ENCODE data around the gene JPT2. TPM values are rescaled to one million over a fixed set of nuclear protein-coding genes. Genes with fewer than 3 reads are reported as not detected.

The JPT2 gene
- total RNA-seq, 1 experiment from 2014 or later: 150 TPM

GRCh38 chr16:1746693-1747195 is 68.7 kb downstream of the JPT2 start (continued):
- TF ChIP-seq RORB (CRISPR knock-in tag; IDR thresholded peaks at IDR 0.05) (no peak), FOXP1 (CRISPR knock-in tag; IDR thresholded peaks at IDR 0.05; ENCODE audit: borderline replicate concordance) (no peak), ATF1 (CRISPR knock-in tag; IDR thresholded peaks at IDR 0.05) (no peak)

- Mint-ChIP-seq H3K4me1 (no peaks in the 10 kb centered on the region), H3K9me3 (no peaks in the 10 kb centered on the region), H3K27ac (no peak overlapping the region), H3K27me3 (ENCODE audit: low read depth) (no peaks in the 10 kb centered on the region), H3K36me3 (peaks cover 12% of the 10 kb centered on the region), H3K4me3 (no peak overlapping the region)
- POLR2A ChIA-PET: no interaction called here
- CTCF ChIA-PET: no interaction called here
- no peak for ATAC-seq
- TF ChIP-seq FOXP4 (CRISPR knock-in tag; IDR thresholded peaks at IDR 0.05) (no peak), TEAD4 (CRISPR knock-in tag; IDR thresholded peaks at IDR 0.05) (no peak), SP1 (CRISPR knock-in tag; conservative IDR thresholded peaks at IDR 0.05) (no peak), JUN (CRISPR knock-in tag; IDR thresholded peaks at IDR 0.05) (no peak), CREM (CRISPR knock-in tag; IDR thresholded peaks at IDR 0.05) (no peak), E2F1 (CRISPR knock-in tag; IDR thresholded peaks at IDR 0.05) (no peak), GTF2I (CRISPR knock-in tag; conservative IDR thresholded peaks at IDR 0.05) (no peak), GABPB1 (CRISPR knock-in tag; IDR thresholded peaks at IDR 0.05) (no peak), ZNF423 (CRISPR knock-in tag; IDR thresholded peaks at IDR 0.05) (no peak), ZNF396 (CRISPR knock-in tag; IDR thresholded peaks at IDR 0.05; ENCODE audit: borderline replicate concordance) (no peak), ELF4 (CRISPR knock-in tag; IDR thresholded peaks at IDR 0.05; ENCODE audit: low read depth) (no peak), ATF3 (CRISPR knock-in tag; conservative IDR thresholded peaks at IDR 0.05) (no peak), FOXJ3 (CRISPR knock-in tag; IDR thresholded peaks at IDR 0.05; ENCODE audit: borderline replicate concordance) (no peak), EMX1 (CRISPR knock-in tag; IDR thresholded peaks at IDR 0.05) (no peak)
- TF ChIP-seq, protein P1, sequence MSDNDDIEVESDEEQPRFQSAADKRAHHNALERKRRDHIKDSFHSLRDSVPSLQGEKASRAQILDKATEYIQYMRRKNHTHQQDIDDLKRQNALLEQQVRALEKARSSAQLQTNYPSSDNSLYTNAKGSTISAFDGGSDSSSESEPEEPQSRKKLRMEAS (CRISPR knock-in tag; IDR thresholded peaks at IDR 0.05): no peak
- TF ChIP-seq, protein P2, sequence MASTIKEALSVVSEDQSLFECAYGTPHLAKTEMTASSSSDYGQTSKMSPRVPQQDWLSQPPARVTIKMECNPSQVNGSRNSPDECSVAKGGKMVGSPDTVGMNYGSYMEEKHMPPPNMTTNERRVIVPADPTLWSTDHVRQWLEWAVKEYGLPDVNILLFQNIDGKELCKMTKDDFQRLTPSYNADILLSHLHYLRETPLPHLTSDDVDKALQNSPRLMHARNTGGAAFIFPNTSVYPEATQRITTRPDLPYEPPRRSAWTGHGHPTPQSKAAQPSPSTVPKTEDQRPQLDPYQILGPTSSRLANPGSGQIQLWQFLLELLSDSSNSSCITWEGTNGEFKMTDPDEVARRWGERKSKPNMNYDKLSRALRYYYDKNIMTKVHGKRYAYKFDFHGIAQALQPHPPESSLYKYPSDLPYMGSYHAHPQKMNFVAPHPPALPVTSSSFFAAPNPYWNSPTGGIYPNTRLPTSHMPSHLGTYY (CRISPR knock-in tag; IDR thresholded peaks at IDR 0.05): no peak
- no peak for DNase-seq (ENCODE audit: low spot score)
Observed at GRCh38 chr16:1747934-1748333, 69.9 kb downstream of the JPT2 start.

DNA sequence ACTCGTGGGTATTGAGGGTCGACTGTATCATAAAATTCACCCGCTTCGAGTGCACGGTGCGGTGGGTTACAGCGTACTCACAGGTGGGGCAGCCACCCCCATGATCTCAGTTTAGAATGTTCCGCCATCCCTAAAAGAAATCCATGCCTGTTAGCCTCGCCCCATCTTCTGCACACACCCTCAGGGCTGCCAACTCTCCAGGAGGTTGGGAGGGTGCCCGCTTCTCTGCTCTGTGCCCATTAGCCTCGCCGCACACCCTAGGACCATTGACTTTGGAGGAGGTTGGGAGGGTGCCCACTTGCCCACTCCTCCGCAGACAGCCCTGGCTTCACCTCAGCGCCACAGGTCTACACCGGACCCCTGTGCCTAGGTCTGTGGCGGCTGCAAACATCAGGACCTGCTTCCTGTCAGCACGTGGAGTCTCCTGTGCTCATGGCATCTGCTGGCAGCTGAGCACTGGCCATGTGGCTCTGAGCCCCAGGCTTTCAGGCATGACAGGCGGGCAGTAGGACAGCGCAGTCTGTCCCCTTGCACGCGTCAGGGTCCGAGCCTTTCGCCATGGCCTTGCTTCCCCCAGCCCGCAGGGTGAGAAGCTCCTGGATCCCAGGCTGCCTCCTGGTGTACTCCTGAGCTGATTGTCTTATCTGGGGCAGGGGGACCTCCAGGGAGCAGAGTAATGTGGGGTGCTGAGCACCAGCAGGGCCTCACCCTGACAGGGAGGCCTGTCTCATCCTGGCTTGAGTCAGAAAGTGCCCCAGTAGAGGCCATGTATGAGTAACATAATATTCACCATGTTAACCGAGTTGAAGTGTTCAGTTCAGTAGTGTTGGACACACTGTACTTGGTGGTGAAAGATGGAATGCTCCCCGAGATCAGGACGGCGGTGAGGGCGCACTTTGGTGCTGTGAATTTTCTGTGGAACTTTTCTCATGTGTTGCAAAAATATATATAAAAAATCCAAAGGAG is 71.4 kb downstream of the JPT2 start:
- DNase-seq (ENCODE audit: low spot score) (no peak), ATAC-seq (no peak)
- no peaks in the 10 kb centered on the region for H3K4me1 Mint-ChIP-seq
- CTCF ChIA-PET: interaction anchor here (2.0 kb wide), 1 partner anchor 43 kb away, joined by 6 read pairs; the partner anchor contains the start of gene MAPK8IP3
- no peak overlapping the region for H3K4me3 Mint-ChIP-seq
- peaks cover 13% of the 10 kb centered on the region for H3K36me3 Mint-ChIP-seq
- no peaks in the 10 kb centered on the region for H3K9me3 Mint-ChIP-seq
- H3K27me3 Mint-ChIP-seq (ENCODE audit: low read depth): no peaks in the 10 kb centered on the region
- no peak overlapping the region for H3K27ac Mint-ChIP-seq
- POLR2A ChIA-PET: no interaction called here
- TF ChIP-seq GABPB1 (CRISPR knock-in tag; IDR thresholded peaks at IDR 0.05) (no peak), JUN (CRISPR knock-in tag; IDR thresholded peaks at IDR 0.05) (no peak), EMX1 (CRISPR knock-in tag; IDR thresholded peaks at IDR 0.05) (no peak), SOX15 (CRISPR knock-in tag; IDR thresholded peaks at IDR 0.05) (no peak), ZMAT4 (CRISPR knock-in tag; IDR thresholded peaks at IDR 0.05) (no peak), ZNF423 (CRISPR knock-in tag; IDR thresholded peaks at IDR 0.05) (no peak), NR1H2 (CRISPR knock-in tag; IDR thresholded peaks at IDR 0.05) (no peak)
- TF ChIP-seq, protein P1 (CRISPR knock-in tag; IDR thresholded peaks at IDR 0.05): no peak
- TF ChIP-seq, protein P3, sequence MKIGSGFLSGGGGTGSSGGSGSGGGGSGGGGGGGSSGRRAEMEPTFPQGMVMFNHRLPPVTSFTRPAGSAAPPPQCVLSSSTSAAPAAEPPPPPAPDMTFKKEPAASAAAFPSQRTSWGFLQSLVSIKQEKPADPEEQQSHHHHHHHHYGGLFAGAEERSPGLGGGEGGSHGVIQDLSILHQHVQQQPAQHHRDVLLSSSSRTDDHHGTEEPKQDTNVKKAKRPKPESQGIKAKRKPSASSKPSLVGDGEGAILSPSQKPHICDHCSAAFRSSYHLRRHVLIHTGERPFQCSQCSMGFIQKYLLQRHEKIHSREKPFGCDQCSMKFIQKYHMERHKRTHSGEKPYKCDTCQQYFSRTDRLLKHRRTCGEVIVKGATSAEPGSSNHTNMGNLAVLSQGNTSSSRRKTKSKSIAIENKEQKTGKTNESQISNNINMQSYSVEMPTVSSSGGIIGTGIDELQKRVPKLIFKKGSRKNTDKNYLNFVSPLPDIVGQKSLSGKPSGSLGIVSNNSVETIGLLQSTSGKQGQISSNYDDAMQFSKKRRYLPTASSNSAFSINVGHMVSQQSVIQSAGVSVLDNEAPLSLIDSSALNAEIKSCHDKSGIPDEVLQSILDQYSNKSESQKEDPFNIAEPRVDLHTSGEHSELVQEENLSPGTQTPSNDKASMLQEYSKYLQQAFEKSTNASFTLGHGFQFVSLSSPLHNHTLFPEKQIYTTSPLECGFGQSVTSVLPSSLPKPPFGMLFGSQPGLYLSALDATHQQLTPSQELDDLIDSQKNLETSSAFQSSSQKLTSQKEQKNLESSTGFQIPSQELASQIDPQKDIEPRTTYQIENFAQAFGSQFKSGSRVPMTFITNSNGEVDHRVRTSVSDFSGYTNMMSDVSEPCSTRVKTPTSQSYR (CRISPR knock-in tag; IDR thresholded peaks at IDR 0.05): no peak

Data from WTC11 (cell line).